Esophagus squamous epithelium (tissue), 5 donors: ENCODE results near the gene PDE7B. TPM values are rescaled to one million over a fixed set of nuclear protein-coding genes. Genes with fewer than 3 reads are reported as not detected.

Source experiments
- DNase-seq: peaks from one replicate; lab custom pipeline; 2025; lab: John Stamatoyannopoulos, UW
- H3K27ac ChIP-seq, 4 donors: fragments of 200-600 bp; sonication (generic); one replicate each; pipeline ENCODE4 v1.5.1; 2016 to 2019; ENCODE audit warnings: mild to moderate bottlenecking in 1 of 4
- H3K27me3 ChIP-seq, 4 donors: fragments of 200-600 bp; sonication (generic); 1 replicate in 3 of 4; 2 replicates in 1 of 4; pipeline versions ENCODE4 v1.5.1 to v1.6.0; 2017 to 2021; ENCODE audit warnings: antibody characterized with exemption in 1 of 4
- H3K36me3 ChIP-seq, 3 donors: fragments of 200-600 bp; sonication (generic); one replicate each; pipeline ENCODE4 v1.5.1; 2016 to 2019
- H3K4me1 ChIP-seq, 3 donors: fragments of 200-600 bp; sonication (generic); one replicate each; pipeline ENCODE4 v1.5.1; 2017 to 2019
- H3K4me3 ChIP-seq, 4 donors: fragments of 200-600 bp; sonication (generic); 1 replicate in 3 of 4; 2 replicates in 1 of 4; pipeline ENCODE4 v1.5.1; 2016 to 2019; ENCODE audit warnings: mild to moderate bottlenecking in 2 of 4, moderate library complexity in 1 of 4
- H3K9me3 ChIP-seq, 3 donors: fragments of 200-600 bp; sonication (generic); one replicate each; pipeline ENCODE4 v1.5.1; 2016 to 2019
- CTCF ChIP-seq, 6 experiments: fragments of 450-650 bp in 4 of 6; fragments of 200-600 bp in 2 of 6; sonication (generic) in 2 of 6; IDR thresholded peaks; one replicate each; pipeline ENCODE4 v1.5.1; 2016 to 2019; ENCODE audit warnings: antibody characterized with exemption in 6 of 6, mild to moderate bottlenecking in 4 of 6, moderate library complexity in 4 of 6
- POLR2A ChIP-seq, 4 donors: fragments of 450-650 bp; IDR thresholded peaks; one replicate each; pipeline ENCODE4 v1.6.1; 2017; ENCODE audit warnings: antibody characterized with exemption in 4 of 4, mild to moderate bottlenecking in 4 of 4, moderate library complexity in 3 of 4
- WGBS, 2 donors: methylation state at CpG; one replicate each; pipeline ENCODE4 v1.1.5; 2018; 5-methylcytosine and 5-hydroxymethylcytosine counted together
- intact Hi-C: fragments of 100-400 bp; cut with DNase I; formaldehyde crosslinking; loops from one replicate; pipeline ENCODE4 v1.15.0; 2022
- total RNA-seq, 4 donors: library from RNA; depleted of rRNA; stranded (reverse); fragments of >200 nt; gene quantifications; one replicate each; pipeline ENCODE4 v1.1.0, GENCODE V29; 2016
- donor health status: DM: yes; HTN: yes; CAD: no.

Gene PDE7B
- total RNA-seq, 4 donors from 2014 or later: 0.08 to 6.1 (median 0.47) TPM

- Histone ChIP-seq H3K4me1 (peaks cover 0 to 4% (median 0%) of the 10 kb centered on the region in 3 donors), H3K36me3 (no peaks in the 10 kb centered on the region), H3K9me3 (no peaks in the 10 kb centered on the region), H3K27me3 (no peaks in the 10 kb centered on the region), H3K27ac (peak overlapping the region in 1 of 4 donors; percentile 8), H3K4me3 (no peak overlapping the region)
- intact Hi-C loops: no loop called here
- no peak for TF ChIP-seq POLR2A (IDR thresholded peaks at IDR 0.05)
- no peak for TF ChIP-seq CTCF (IDR thresholded peaks at IDR 0.05)
- no peak for DNase-seq
- WGBS, 2 donors: 89 to 92% methylated on average over 1 of the region's 1 CpG
Observed at GRCh38 chr6:136148051-136148450, 296.6 kb downstream of the PDE7B start.

- no peaks in the 10 kb centered on the region for H3K36me3 ChIP-seq
- TF ChIP-seq POLR2A (IDR thresholded peaks at IDR 0.05) (no peak), CTCF (IDR thresholded peaks at IDR 0.05) (no peak)
- DNase-seq: no peak
- peaks cover 0 to 4% (median 0%) of the 10 kb centered on the region in 3 donors for H3K4me1 ChIP-seq
- 53 to 67% methylated on average over 5 of the region's 5 CpGs for WGBS, 2 donors
- no peak overlapping the region for H3K4me3 ChIP-seq
- H3K27me3 ChIP-seq: no peaks in the 10 kb centered on the region
- H3K27ac ChIP-seq: peak overlapping the region in 2 of 4 donors; percentile 8 to 65
- no peaks in the 10 kb centered on the region for H3K9me3 ChIP-seq
- intact Hi-C loops: no loop called here
Observed at GRCh38 chr6:136148523-136148922, 297.0 kb downstream of the PDE7B start.

GRCh38 chr6:136149311-136149710 lies 297.8 kb downstream of the PDE7B start:
- intact Hi-C loops: no loop called here
- Histone ChIP-seq H3K4me3 (no peak overlapping the region), H3K4me1 (peaks cover 0 to 4% (median 0%) of the 10 kb centered on the region in 3 donors), H3K27ac (peak overlapping the region in 2 of 4 donors; percentile 7 to 65), H3K27me3 (no peaks in the 10 kb centered on the region), H3K9me3 (no peaks in the 10 kb centered on the region), H3K36me3 (no peaks in the 10 kb centered on the region)
- no peak for DNase-seq
- TF ChIP-seq POLR2A (IDR thresholded peaks at IDR 0.05): no peak
- TF ChIP-seq CTCF (IDR thresholded peaks at IDR 0.05): no peak
- WGBS, 2 donors: 79 to 83% methylated on average over 2 of the region's 2 CpGs

- Histone ChIP-seq H3K9me3 (no peaks in the 10 kb centered on the region), H3K27me3 (no peaks in the 10 kb centered on the region), H3K4me3 (no peak overlapping the region), H3K36me3 (no peaks in the 10 kb centered on the region), H3K27ac (no peak overlapping the region), H3K4me1 (peaks cover 0 to 4% (median 0%) of the 10 kb centered on the region in 3 donors)
- intact Hi-C loops: no loop called here
- no peak for DNase-seq
- no peak for TF ChIP-seq POLR2A (IDR thresholded peaks at IDR 0.05)
- no peak for TF ChIP-seq CTCF (IDR thresholded peaks at IDR 0.05)
- 76 to 84% methylated on average over 1 of the region's 1 CpG for WGBS, 2 donors
Observed at GRCh38 chr6:136150961-136151360, 299.5 kb downstream of the PDE7B start.

- DNase-seq: no peak
- Histone ChIP-seq H3K27ac (no peak overlapping the region), H3K4me3 (no peak overlapping the region), H3K9me3 (no peaks in the 10 kb centered on the region), H3K4me1 (peaks cover 0 to 7% (median 6%) of the 10 kb centered on the region in 3 donors), H3K36me3 (no peaks in the 10 kb centered on the region), H3K27me3 (no peaks in the 10 kb centered on the region)
- intact Hi-C loops: no loop called here
- 62 to 82% methylated on average over 3 to 7 of the region's 7 CpGs for WGBS, 2 donors
- TF ChIP-seq CTCF (IDR thresholded peaks at IDR 0.05) (no peak), POLR2A (IDR thresholded peaks at IDR 0.05) (no peak)
Observed at GRCh38 chr6:136153707-136154375, 302.3 kb downstream of the PDE7B start.
